ENCODE data around the gene SKA3. TPM values are rescaled to one million over a fixed set of nuclear protein-coding genes. Genes with fewer than 3 reads are reported as not detected.
"Not testable (repeated sequence)": the region's sequence is repeated elsewhere in the genome, so short reads cannot be mapped to it uniquely, and the experiment has no call there.

SKA3 gene
- total RNA-seq, 1 experiment from 2014 or later: 18.9 TPM

DNA sequence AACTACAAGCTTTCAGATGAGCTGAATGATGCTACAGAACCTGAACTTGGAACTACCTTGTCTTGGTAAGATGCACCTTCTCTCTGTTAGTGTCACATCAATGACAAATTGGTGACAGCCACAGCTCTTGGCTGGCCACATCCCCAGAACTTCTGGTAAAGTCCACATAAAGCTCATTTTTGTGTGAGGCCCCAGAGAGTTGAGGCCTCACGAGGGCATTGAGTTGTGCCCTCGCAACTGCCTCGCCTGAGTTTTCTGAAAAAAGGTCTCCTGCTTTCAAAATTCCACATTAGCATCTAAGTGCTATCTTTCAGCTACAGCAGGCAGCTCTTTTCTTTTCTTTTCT is 42.7 kb upstream of the SKA3 start:
- ChIA-PET POLR2A (ENCODE audit: unreplicated experiment) (interaction anchor here (0.6 kb wide), 1 partner anchor 24 kb away, joined by 13 read pairs; no protein-coding TSS in a partner anchor), CTCF (no interaction called here)
- Histone ChIP-seq H3K4me2 (no peak overlapping the region), H3K4me3 (no peak overlapping the region), H3K9me3 (ENCODE audit: insufficient read depth, low read depth) (no peaks in the 10 kb centered on the region; the same call in 1 of the 2 replicates), H3F3A (ENCODE audit: insufficient read depth, low read depth) (no peaks in the 10 kb centered on the region), H4K20me1 (ENCODE audit: insufficient read depth) (no peaks in the 10 kb centered on the region), H3K36me3 (ENCODE audit: low read depth) (no peaks in the 10 kb centered on the region), H3K4me1 (replicated peaks; ENCODE audit: insufficient read depth) (no peaks in the 10 kb centered on the region), H3K27ac (no peak overlapping the region), H3K79me2 (ENCODE audit: low read depth) (no peaks in the 10 kb centered on the region), H3K27me3 (ENCODE audit: insufficient read depth, low read depth) (peaks cover 41% of the 10 kb centered on the region), H2AFZ (no peak overlapping the region), H3K9me2 (ENCODE audit: insufficient read depth) (no peaks in the 10 kb centered on the region)
- TF ChIP-seq, protein P1, sequence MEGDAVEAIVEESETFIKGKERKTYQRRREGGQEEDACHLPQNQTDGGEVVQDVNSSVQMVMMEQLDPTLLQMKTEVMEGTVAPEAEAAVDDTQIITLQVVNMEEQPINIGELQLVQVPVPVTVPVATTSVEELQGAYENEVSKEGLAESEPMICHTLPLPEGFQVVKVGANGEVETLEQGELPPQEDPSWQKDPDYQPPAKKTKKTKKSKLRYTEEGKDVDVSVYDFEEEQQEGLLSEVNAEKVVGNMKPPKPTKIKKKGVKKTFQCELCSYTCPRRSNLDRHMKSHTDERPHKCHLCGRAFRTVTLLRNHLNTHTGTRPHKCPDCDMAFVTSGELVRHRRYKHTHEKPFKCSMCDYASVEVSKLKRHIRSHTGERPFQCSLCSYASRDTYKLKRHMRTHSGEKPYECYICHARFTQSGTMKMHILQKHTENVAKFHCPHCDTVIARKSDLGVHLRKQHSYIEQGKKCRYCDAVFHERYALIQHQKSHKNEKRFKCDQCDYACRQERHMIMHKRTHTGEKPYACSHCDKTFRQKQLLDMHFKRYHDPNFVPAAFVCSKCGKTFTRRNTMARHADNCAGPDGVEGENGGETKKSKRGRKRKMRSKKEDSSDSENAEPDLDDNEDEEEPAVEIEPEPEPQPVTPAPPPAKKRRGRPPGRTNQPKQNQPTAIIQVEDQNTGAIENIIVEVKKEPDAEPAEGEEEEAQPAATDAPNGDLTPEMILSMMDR (conservative IDR thresholded peaks at IDR 0.05): no peak
- no peak for TF ChIP-seq EZH2 (IDR thresholded peaks at IDR 0.05; ENCODE audit: low read depth)
- BruUV-seq (replicated peaks): no TSS peak
- intact Hi-C loops (cut with micrococcal nuclease; ENCODE audit: unreplicated experiment): no loop called here
- no peak for DNase-seq

DNA sequence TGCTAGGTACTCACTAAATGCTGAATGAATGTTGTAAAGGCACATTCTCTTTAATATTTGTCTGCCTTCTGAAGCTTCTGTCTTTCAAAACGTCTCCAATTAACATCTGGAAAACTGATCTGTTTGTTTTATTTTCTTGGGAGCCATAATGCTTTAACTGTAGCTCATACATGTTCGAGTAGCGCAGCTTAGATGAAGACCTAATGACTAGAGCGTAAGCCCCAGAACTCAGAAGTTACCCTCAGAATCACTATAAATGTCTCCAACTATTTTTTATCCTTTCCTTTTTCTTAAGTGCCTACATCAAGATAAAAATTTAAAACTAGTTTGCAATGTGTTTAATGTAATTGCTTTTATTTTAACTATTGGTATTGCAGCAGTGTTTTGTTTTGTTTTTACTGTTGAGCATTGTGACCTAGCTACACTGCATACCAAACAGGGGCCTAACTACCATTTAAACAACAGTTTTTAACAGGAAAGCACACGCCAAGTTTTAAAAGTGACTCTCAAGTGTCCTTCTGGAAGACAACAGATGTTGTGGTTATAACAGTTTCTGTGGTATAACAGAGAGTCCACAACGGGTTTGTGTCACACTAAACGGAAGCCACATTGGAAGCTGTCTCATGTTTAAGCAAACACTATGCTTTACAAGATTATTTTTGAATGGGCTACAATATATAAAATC is 42.1 kb upstream of the SKA3 start:
- ChIA-PET CTCF (no interaction called here), POLR2A (ENCODE audit: unreplicated experiment) (interaction anchor here (0.6 kb wide), 1 partner anchor 25 kb away, joined by 13 read pairs; no protein-coding TSS in a partner anchor)
- H3K36me3 ChIP-seq (ENCODE audit: low read depth): no peaks in the 10 kb centered on the region
- no peaks in the 10 kb centered on the region for H3F3A ChIP-seq (ENCODE audit: insufficient read depth, low read depth)
- H3K27ac ChIP-seq: no peak overlapping the region
- H2AFZ ChIP-seq: no peak overlapping the region
- H3K4me3 ChIP-seq: no peak overlapping the region
- no peaks in the 10 kb centered on the region for H3K79me2 ChIP-seq (ENCODE audit: low read depth)
- H3K27me3 ChIP-seq (ENCODE audit: insufficient read depth, low read depth): peaks cover 41% of the 10 kb centered on the region
- no peak for TF ChIP-seq EZH2 (IDR thresholded peaks at IDR 0.05; ENCODE audit: low read depth)
- TF ChIP-seq, protein P1 (conservative IDR thresholded peaks at IDR 0.05): no peak
- no TSS peak for BruUV-seq (replicated peaks)
- H4K20me1 ChIP-seq (ENCODE audit: insufficient read depth): no peaks in the 10 kb centered on the region
- H3K4me1 ChIP-seq (replicated peaks; ENCODE audit: insufficient read depth): no peaks in the 10 kb centered on the region
- intact Hi-C loops (cut with micrococcal nuclease; ENCODE audit: unreplicated experiment): no loop called here
- DNase-seq: no peak
- no peaks in the 10 kb centered on the region for H3K9me2 ChIP-seq (ENCODE audit: insufficient read depth)
- no peak overlapping the region for H3K4me2 ChIP-seq
- no peaks in the 10 kb centered on the region; the same call in none of the 2 replicates for H3K9me3 ChIP-seq (ENCODE audit: insufficient read depth, low read depth)

DNA sequence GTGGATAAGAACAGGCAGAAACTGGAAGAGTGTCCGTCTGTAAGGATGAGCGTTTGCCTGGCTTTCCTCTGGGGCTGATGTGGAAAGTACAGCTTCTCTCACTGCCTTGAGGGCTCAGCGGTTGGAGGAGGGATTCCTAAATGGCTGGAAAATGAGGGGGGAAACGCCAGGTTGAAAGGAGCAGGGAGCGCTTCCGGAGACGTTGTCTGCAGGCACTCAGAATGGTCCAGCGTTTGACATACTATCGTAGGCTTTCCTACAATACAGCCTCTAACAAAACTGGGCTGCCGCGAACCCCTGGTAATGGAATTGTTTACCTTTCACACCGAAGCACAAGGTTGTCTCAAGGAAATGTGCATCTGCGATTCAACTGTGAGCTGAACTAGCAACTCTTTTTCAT is 40.0 kb upstream of the SKA3 start:
- Histone ChIP-seq H2AFZ (no peak overlapping the region), H3K79me2 (ENCODE audit: low read depth) (no peaks in the 10 kb centered on the region)
- no TSS peak for BruUV-seq (replicated peaks)

DNA sequence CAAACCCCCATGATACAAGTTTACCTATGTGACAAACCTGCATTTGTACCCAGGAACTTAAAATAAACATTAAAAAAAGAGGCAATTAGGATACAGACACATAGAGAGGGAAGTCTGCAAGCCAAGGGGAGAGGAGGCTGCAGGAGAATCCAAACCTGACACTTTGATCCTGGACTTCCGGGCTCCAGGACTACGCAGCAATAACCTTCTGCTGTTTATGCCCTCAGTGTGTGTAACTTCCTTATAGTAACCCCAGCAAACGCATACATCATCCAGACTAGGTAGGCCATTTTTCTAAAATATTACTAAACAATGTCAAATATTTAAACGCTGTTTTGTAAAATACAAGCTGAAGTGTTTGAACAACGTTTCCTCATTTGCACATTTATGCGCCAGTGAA is 39.1 kb upstream of the SKA3 start:
- H3K9me2 ChIP-seq (ENCODE audit: insufficient read depth); CTCF ChIA-PET; H3F3A ChIP-seq (ENCODE audit: insufficient read depth, low read depth); BruUV-seq (replicated peaks); H3K79me2 ChIP-seq (ENCODE audit: low read depth); intact Hi-C loops (cut with micrococcal nuclease; ENCODE audit: unreplicated experiment); H2AFZ ChIP-seq; H3K36me3 ChIP-seq (ENCODE audit: low read depth); H3K4me1 ChIP-seq (replicated peaks; ENCODE audit: insufficient read depth); POLR2A ChIA-PET (ENCODE audit: unreplicated experiment); H4K20me1 ChIP-seq (ENCODE audit: insufficient read depth); DNase-seq; H3K9me3 ChIP-seq (ENCODE audit: insufficient read depth, low read depth); H3K27ac ChIP-seq; H3K4me2 ChIP-seq; H3K4me3 ChIP-seq: not testable (repeated sequence)
- H3K27me3 ChIP-seq (ENCODE audit: insufficient read depth, low read depth): peaks cover 36% of the 10 kb centered on the region

More for the DNA sequence above, 40.0 kb upstream of the SKA3 start:
- TF ChIP-seq EZH2 (IDR thresholded peaks at IDR 0.05; ENCODE audit: low read depth): no peak
- TF ChIP-seq, protein P1 (conservative IDR thresholded peaks at IDR 0.05): no peak
- no peak for DNase-seq
- intact Hi-C loops (cut with micrococcal nuclease; ENCODE audit: unreplicated experiment): no loop called here
- Histone ChIP-seq H3K9me2 (ENCODE audit: insufficient read depth) (no peaks in the 10 kb centered on the region), H3K27me3 (ENCODE audit: insufficient read depth, low read depth) (peaks cover 42% of the 10 kb centered on the region), H3F3A (ENCODE audit: insufficient read depth, low read depth) (no peaks in the 10 kb centered on the region), H3K36me3 (ENCODE audit: low read depth) (no peaks in the 10 kb centered on the region), H3K9me3 (ENCODE audit: insufficient read depth, low read depth) (no peaks in the 10 kb centered on the region; the same call in none of the 2 replicates), H3K4me1 (replicated peaks; ENCODE audit: insufficient read depth) (no peaks in the 10 kb centered on the region), H3K4me3 (no peak overlapping the region), H4K20me1 (ENCODE audit: insufficient read depth) (no peaks in the 10 kb centered on the region), H3K4me2 (no peak overlapping the region), H3K27ac (no peak overlapping the region)
- ChIA-PET CTCF (no interaction called here), POLR2A (ENCODE audit: unreplicated experiment) (no interaction called here)
